OCI-LY1 (cell line): ENCODE measurements around the gene TTC23.

ENCODE experiments used
- H2AFZ ChIP-seq: fragments of 200-600 bp; sonication (generic), shearing (Covaris generic); 2 replicates; pipeline ENCODE4 v1.6.0; 2014; ENCODE audit warnings: antibody characterized with exemption, mild to moderate bottlenecking, low read length
- H3F3A ChIP-seq: fragments of 200-600 bp; sonication (generic), shearing (Covaris generic); 2 replicates; pipeline ENCODE4 v1.6.0; 2014; ENCODE audit warnings: mild to moderate bottlenecking, antibody characterized with exemption, low read length, moderate library complexity; ENCODE audit not compliant: insufficient read depth
- H3K27ac ChIP-seq: fragments of 200-600 bp; sonication (generic); 2 replicates; pipeline ENCODE4 v1.5.1; 2014; ENCODE audit warnings: low read length, mixed run types, mild to moderate bottlenecking, low read depth; ENCODE audit not compliant: poor library complexity, severe bottlenecking
- H3K27me3 ChIP-seq: fragments of 200-600 bp; sonication (generic); 2 replicates; pipeline ENCODE4 v1.6.0; 2014; ENCODE audit warnings: antibody characterized with exemption, mild to moderate bottlenecking, low read length, moderate library complexity; ENCODE audit not compliant: insufficient read depth
- H3K36me3 ChIP-seq: fragments of 200-600 bp; sonication (generic); 2 replicates; pipeline ENCODE4 v1.6.1; 2014; ENCODE audit warnings: mild to moderate bottlenecking, antibody characterized with exemption, low read length, moderate library complexity, mixed read lengths; ENCODE audit not compliant: insufficient read depth
- H3K4me1 ChIP-seq: fragments of 200-600 bp; sonication (generic); 2 replicates; pipeline ENCODE4 v1.5.1; 2014; ENCODE audit warnings: mild to moderate bottlenecking, low read length, moderate library complexity; ENCODE audit not compliant: insufficient read depth, severe bottlenecking
- H3K4me2 ChIP-seq: fragments of 200-600 bp; sonication (generic), shearing (Covaris generic); 2 replicates; pipeline ENCODE4 v1.6.1; 2014; ENCODE audit warnings: low read length
- H3K4me3 ChIP-seq: fragments of 200-600 bp; sonication (generic); 2 replicates; pipeline ENCODE4 v1.5.1; 2014; ENCODE audit warnings: low read length, low read depth, mild to moderate bottlenecking, mixed read lengths; ENCODE audit not compliant: poor library complexity, severe bottlenecking
- H3K79me2 ChIP-seq: fragments of 200-600 bp; shearing (Covaris generic); 2 replicates; pipeline ENCODE4 v1.6.1; 2016; ENCODE audit warnings: mixed run types, low read length, mixed read lengths; ENCODE audit not compliant: insufficient read depth
- H3K9ac ChIP-seq: fragments of 200-600 bp; sonication (generic), shearing (Covaris generic); 2 replicates; pipeline ENCODE4 v1.6.1; 2014; ENCODE audit warnings: mild to moderate bottlenecking, low read length, mixed read lengths
- H3K9me2 ChIP-seq: fragments of 200-600 bp; sonication (generic), shearing (Covaris generic); 2 replicates; pipeline ENCODE4 v1.6.1; 2014; ENCODE audit warnings: low read depth, mild to moderate bottlenecking, low read length, mixed read lengths
- H3K9me3 ChIP-seq: fragments of 200-600 bp; shearing (Covaris generic); 2 replicates; pipeline ENCODE4 v1.6.1; 2014; ENCODE audit warnings: low read length, mixed read lengths
- H4K20me1 ChIP-seq: fragments of 200-600 bp; sonication (generic), shearing (Covaris generic); 2 replicates; pipeline ENCODE4 v1.6.0; 2016; ENCODE audit warnings: mild to moderate bottlenecking, low read length; ENCODE audit not compliant: insufficient read depth
- EZH2 ChIP-seq: fragments of 200-600 bp; sonication (generic), shearing (Covaris generic); IDR thresholded peaks from 2 replicates; pipeline ENCODE4 v1.8.0; 2017; ENCODE audit warnings: borderline replicate concordance, mixed run types, mild to moderate bottlenecking, antibody characterized with exemption, low read length, moderate library complexity, mixed read lengths
- TF ChIP-seq, protein P1 (sequence below): fragments of 200-600 bp; sonication (generic), shearing (Covaris generic); IDR thresholded peaks from 2 replicates; pipeline ENCODE4 v1.5.1; 2017; ENCODE audit warnings: mild to moderate bottlenecking, antibody characterized with exemption, low read length, moderate library complexity, mixed read lengths

Gene TTC23

DNA sequence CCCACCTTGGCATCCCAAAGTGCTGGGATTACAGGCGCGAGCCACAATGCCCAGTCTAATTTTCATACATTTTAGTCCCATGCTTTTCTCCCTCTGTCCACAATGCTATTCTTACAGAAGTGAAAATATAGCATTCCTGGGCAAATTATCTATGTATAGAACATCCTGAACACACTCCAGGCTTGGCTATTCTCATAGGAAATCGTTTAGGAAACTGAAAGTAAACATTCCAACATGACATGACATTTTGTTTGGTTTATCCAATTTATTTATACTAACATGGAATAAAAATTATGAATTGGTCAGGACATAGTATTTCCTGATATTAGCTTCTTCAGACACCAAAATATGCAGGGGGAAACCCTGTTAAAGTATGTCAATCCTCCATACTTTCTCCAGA lies 91.9 kb downstream of the TTC23 start:
- no peaks in the 10 kb centered on the region for H3K27me3 ChIP-seq
- TF ChIP-seq, protein P1, sequence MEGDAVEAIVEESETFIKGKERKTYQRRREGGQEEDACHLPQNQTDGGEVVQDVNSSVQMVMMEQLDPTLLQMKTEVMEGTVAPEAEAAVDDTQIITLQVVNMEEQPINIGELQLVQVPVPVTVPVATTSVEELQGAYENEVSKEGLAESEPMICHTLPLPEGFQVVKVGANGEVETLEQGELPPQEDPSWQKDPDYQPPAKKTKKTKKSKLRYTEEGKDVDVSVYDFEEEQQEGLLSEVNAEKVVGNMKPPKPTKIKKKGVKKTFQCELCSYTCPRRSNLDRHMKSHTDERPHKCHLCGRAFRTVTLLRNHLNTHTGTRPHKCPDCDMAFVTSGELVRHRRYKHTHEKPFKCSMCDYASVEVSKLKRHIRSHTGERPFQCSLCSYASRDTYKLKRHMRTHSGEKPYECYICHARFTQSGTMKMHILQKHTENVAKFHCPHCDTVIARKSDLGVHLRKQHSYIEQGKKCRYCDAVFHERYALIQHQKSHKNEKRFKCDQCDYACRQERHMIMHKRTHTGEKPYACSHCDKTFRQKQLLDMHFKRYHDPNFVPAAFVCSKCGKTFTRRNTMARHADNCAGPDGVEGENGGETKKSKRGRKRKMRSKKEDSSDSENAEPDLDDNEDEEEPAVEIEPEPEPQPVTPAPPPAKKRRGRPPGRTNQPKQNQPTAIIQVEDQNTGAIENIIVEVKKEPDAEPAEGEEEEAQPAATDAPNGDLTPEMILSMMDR = no peak
- TF ChIP-seq EZH2 = no peak
- no peaks in the 10 kb centered on the region for H3K9me2 ChIP-seq
- H4K20me1 ChIP-seq = no peaks in the 10 kb centered on the region
- H3K4me1 ChIP-seq = no peaks in the 10 kb centered on the region
- H3F3A ChIP-seq = no peaks in the 10 kb centered on the region
- H3K4me2 ChIP-seq = no peak overlapping the region
- H3K79me2 ChIP-seq = no peaks in the 10 kb centered on the region
- H3K9me3 ChIP-seq = no peaks in the 10 kb centered on the region
- H3K27ac ChIP-seq = no peak overlapping the region
- H3K9ac ChIP-seq = no peak overlapping the region
- H2AFZ ChIP-seq = no peak overlapping the region
- H3K4me3 ChIP-seq = no peak overlapping the region
- no peaks in the 10 kb centered on the region for H3K36me3 ChIP-seq

DNA sequence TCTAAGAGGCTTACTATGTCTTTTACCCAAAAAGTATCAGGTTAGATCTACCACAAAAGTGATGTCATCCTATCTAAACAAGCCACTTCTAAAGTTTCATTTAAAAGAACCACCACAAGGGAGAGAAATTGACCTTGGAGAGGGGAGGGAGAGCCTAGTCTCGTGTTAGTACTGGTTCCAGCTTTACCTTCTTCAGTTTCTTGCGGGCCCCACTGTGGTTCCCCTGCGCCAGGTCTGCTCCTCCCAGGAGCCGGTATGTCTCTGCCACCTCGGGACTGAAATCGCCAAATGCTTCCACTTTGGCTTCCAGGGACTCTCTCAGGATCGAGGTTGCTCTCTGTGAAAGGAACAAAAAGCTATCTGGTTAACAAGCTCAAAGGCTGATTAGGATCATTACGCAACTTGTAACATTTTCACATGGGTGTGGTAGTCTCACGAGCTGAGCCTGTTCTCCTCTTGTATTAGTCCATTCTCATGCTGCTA lies 93.4 kb downstream of the TTC23 start:
- H3K9me3 ChIP-seq = no peaks in the 10 kb centered on the region
- no peak overlapping the region for H3K27ac ChIP-seq
- H3F3A ChIP-seq = no peaks in the 10 kb centered on the region
- H3K36me3 ChIP-seq = no peaks in the 10 kb centered on the region
- TF ChIP-seq, protein P1 = no peak
- TF ChIP-seq EZH2 = no peak
- no peaks in the 10 kb centered on the region for H3K9me2 ChIP-seq
- no peak overlapping the region for H3K4me2 ChIP-seq
- no peak overlapping the region for H3K9ac ChIP-seq
- H4K20me1 ChIP-seq = no peaks in the 10 kb centered on the region
- no peak overlapping the region for H2AFZ ChIP-seq
- H3K79me2 ChIP-seq = no peaks in the 10 kb centered on the region
- no peaks in the 10 kb centered on the region for H3K27me3 ChIP-seq
- no peak overlapping the region for H3K4me3 ChIP-seq
- no peaks in the 10 kb centered on the region for H3K4me1 ChIP-seq

DNA sequence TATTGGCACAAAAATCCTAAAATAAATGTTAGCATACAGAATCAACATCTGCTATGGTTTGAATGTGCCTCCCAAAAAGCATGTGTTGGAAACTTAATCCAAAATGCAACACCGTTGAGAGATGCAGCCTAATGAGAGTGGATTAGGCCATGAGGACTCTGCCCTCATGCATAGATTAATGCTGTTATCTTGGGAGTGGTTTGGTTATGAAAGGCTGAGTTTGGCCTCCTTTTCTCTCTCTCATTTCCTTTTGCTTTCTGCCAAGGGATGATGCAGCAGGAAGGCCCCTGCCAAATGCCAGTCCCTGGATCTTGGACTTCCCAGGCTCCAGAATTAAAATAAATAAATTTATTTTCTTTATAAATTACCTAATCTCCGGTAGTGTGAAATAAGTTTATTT lies 95.1 kb downstream of the TTC23 start:
- Histone ChIP-seq H3K9me2 (no peaks in the 10 kb centered on the region), H3K27ac (no peak overlapping the region), H3K9ac (no peak overlapping the region), H3K27me3 (no peaks in the 10 kb centered on the region; the same call in 1 of the 2 replicates), H3K4me2 (no peak overlapping the region), H3K4me3 (no peak overlapping the region), H3K4me1 (no peaks in the 10 kb centered on the region), H3F3A (no peaks in the 10 kb centered on the region), H3K9me3 (no peaks in the 10 kb centered on the region), H3K79me2 (no peaks in the 10 kb centered on the region), H2AFZ (no peak overlapping the region), H4K20me1 (no peaks in the 10 kb centered on the region), H3K36me3 (no peaks in the 10 kb centered on the region)
- no peak for TF ChIP-seq EZH2
- TF ChIP-seq, protein P1 = no peak
